Gastrocnemius medialis (tissue), 4 donors: Measurements from ENCODE around the gene KLK8.

Experiments
- POLR2A ChIP-seq, 2 donors: fragments of 450-650 bp; IDR thresholded peaks; one replicate each; pipeline ENCODE4 v1.6.1; 2017; ENCODE audit warnings: antibody characterized with exemption in 2 of 2, mild to moderate bottlenecking in 2 of 2, moderate library complexity in 2 of 2
- TF ChIP-seq, protein P1 (sequence below), 5 experiments: fragments of 450-650 bp in 3 of 5; fragments of 200-600 bp in 2 of 5; sonication (generic) in 2 of 5; IDR thresholded peaks in 4 of 5; conservative IDR thresholded peaks in 1 of 5; 1 replicate in 4 of 5; 2 replicates in 1 of 5; pipeline ENCODE4 v1.5.1; 2016 to 2019; ENCODE audit warnings: antibody characterized with exemption in 5 of 5, mild to moderate bottlenecking in 3 of 5, moderate library complexity in 3 of 5

DNA sequence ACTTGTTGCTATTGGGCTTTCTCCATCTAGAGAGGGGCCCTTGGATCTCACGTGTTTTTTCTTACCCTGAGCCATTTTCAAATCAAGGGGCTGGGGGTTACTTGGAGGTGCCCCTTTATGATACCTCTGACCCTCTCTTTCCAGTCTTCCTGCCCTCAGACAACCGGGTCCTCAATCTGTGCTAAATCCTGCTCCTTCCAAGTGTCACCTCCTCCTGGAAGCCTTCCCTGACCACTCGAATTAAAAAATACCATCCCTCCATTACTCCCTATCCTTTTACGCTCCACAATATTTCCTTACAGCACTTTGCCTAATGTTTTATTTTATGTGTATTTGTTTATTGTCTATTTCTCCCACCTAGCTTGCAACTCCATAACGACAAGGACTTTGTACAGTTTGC lies 3.3 kb downstream of the KLK8 start:
- TF ChIP-seq POLR2A (IDR thresholded peaks at IDR 0.05), result no peak
- TF ChIP-seq, protein P1, sequence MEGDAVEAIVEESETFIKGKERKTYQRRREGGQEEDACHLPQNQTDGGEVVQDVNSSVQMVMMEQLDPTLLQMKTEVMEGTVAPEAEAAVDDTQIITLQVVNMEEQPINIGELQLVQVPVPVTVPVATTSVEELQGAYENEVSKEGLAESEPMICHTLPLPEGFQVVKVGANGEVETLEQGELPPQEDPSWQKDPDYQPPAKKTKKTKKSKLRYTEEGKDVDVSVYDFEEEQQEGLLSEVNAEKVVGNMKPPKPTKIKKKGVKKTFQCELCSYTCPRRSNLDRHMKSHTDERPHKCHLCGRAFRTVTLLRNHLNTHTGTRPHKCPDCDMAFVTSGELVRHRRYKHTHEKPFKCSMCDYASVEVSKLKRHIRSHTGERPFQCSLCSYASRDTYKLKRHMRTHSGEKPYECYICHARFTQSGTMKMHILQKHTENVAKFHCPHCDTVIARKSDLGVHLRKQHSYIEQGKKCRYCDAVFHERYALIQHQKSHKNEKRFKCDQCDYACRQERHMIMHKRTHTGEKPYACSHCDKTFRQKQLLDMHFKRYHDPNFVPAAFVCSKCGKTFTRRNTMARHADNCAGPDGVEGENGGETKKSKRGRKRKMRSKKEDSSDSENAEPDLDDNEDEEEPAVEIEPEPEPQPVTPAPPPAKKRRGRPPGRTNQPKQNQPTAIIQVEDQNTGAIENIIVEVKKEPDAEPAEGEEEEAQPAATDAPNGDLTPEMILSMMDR (IDR thresholded peaks at IDR 0.05 in 4 of 5, conservative IDR thresholded peaks at IDR 0.05 in 1 of 5), result no peak
